Measurements from ENCODE around the gene MACROD2. TPM values are rescaled to one million over a fixed set of nuclear protein-coding genes. Genes with fewer than 3 reads are reported as not detected.

The MACROD2 gene
- total RNA-seq, 1 experiment from 2014 or later: 1.6 TPM

DNA sequence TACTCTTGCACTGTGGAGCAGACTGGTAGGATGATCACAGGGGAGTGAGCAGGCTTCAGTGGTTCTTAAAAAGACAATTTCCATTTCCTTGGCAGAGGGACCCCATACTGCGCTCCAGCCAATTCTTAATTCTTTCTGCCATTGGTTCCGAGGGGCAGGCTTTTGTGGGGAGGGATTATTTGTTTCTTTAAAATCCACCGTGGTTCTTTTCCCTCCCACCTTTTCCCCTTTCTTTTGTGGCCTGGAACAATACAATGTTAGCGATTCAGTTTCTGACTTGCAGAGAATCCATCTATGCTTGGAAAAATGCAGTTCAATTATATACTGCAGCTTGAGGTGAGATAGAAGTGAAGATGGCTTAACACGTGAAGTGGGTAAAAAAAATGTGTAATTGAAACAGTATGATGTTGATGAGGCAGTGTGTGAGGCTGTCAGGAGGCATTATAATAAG is 721.1 kb downstream of the MACROD2 start:
- Histone ChIP-seq H3K79me2 (ENCODE audit: insufficient read depth, low read length) (no peaks in the 10 kb centered on the region), H2BK15ac (ENCODE audit: low read depth, low read length) (no peak overlapping the region), H4K91ac (ENCODE audit: insufficient read length, low read depth, low read length) (no peak overlapping the region), H3K23ac (ENCODE audit: insufficient read length, low read depth, low read length) (no peak overlapping the region), H2BK12ac (ENCODE audit: insufficient read length, low read depth, low read length) (no peak overlapping the region), H3K4ac (ENCODE audit: low read depth, low read length) (no peak overlapping the region), H3K23me2 (ENCODE audit: insufficient read length, low read depth, low read length, poor library complexity, severe bottlenecking) (no peaks in the 10 kb centered on the region), H3K27me3 (ENCODE audit: insufficient read depth, low read length) (no peaks in the 10 kb centered on the region), H2BK20ac (ENCODE audit: low read depth, low read length, poor library complexity, severe bottlenecking) (no peak overlapping the region), H3K4me2 (ENCODE audit: insufficient read depth, insufficient read length, low read length) (peak overlapping the region; percentile 55), H2BK120ac (ENCODE audit: low read depth, low read length, poor library complexity, severe bottlenecking) (no peak overlapping the region), H3T11ph (ENCODE audit: low read length) (no peak overlapping the region), H3K27ac (ENCODE audit: insufficient read length, low read depth, low read length) (no peak overlapping the region), H2AFZ (ENCODE audit: low read length) (no peak overlapping the region), H2BK5ac (ENCODE audit: insufficient read length, low read length) (no peak overlapping the region), H3K9me3 (ENCODE audit: control insufficient read depth, low read depth, low read length) (no peaks in the 10 kb centered on the region), H3K79me1 (ENCODE audit: insufficient read depth, low read depth, low read length, poor library complexity, severe bottlenecking) (no peaks in the 10 kb centered on the region), H3K14ac (ENCODE audit: insufficient read depth, low read length) (no peak overlapping the region), H3K18ac (ENCODE audit: insufficient read length, low read depth, low read length) (no peak overlapping the region), H3K9ac (ENCODE audit: extremely low read depth, insufficient read length, low read length) (peak overlapping the region; percentile 10), H4K8ac (replicated peaks; ENCODE audit: insufficient read length, low read depth, low read length) (no peak overlapping the region), H2AK5ac (ENCODE audit: insufficient read length, low read length) (no peak overlapping the region), H3K56ac (ENCODE audit: insufficient read length, low read depth, low read length) (no peak overlapping the region), H4K20me1 (ENCODE audit: control insufficient read depth, insufficient read depth, insufficient read length) (no peaks in the 10 kb centered on the region), H4K5ac (ENCODE audit: insufficient read length, low read depth, low read length) (no peak overlapping the region), H3K4me1 (ENCODE audit: insufficient read depth, low read length) (peaks cover 4% of the 10 kb centered on the region; the same call in 1 of the 2 replicates)
- peaks cover 0 to 8% (median 4%) of the 10 kb centered on the region in 3 experiments; a peak in 3 of 7 replicates for H3K36me3 Mint-ChIP-seq (ENCODE audit: insufficient read depth in 1 of 3, low read depth in 3 of 3)
- no CpG with 5 or more reads among the region's 5 CpGs for WGBS (ENCODE audit: extremely low coverage, insufficient read length, low lambda C conversion rate)
- H3K9me3 Mint-ChIP-seq: peaks cover 0 to 2% of the 10 kb centered on the region in 2 experiments; a peak in 1 of 5 replicates
- peaks cover 62 to 63% of the 10 kb centered on the region in 2 experiments for H3K4me1 Mint-ChIP-seq
- peak; percentile 51 for DNase-seq
- peak overlapping the region; percentile 46 to 55 for H3K4me3 Mint-ChIP-seq
- H3K27me3 Mint-ChIP-seq (ENCODE audit: low read depth): no peaks in the 10 kb centered on the region
- TF ChIP-seq, protein P1, sequence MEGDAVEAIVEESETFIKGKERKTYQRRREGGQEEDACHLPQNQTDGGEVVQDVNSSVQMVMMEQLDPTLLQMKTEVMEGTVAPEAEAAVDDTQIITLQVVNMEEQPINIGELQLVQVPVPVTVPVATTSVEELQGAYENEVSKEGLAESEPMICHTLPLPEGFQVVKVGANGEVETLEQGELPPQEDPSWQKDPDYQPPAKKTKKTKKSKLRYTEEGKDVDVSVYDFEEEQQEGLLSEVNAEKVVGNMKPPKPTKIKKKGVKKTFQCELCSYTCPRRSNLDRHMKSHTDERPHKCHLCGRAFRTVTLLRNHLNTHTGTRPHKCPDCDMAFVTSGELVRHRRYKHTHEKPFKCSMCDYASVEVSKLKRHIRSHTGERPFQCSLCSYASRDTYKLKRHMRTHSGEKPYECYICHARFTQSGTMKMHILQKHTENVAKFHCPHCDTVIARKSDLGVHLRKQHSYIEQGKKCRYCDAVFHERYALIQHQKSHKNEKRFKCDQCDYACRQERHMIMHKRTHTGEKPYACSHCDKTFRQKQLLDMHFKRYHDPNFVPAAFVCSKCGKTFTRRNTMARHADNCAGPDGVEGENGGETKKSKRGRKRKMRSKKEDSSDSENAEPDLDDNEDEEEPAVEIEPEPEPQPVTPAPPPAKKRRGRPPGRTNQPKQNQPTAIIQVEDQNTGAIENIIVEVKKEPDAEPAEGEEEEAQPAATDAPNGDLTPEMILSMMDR (conservative IDR thresholded peaks at IDR 0.05): no peak
- peak overlapping the region; percentile 83 to 97 (median 94); a peak in 6 of 7 replicates for H3K27ac Mint-ChIP-seq

Measured in H9 (cell line).